Amniotic epithelial cell (primary cell): Measurements from ENCODE around the gene MYO9B.
"Not testable (repeated sequence)": the region's sequence is repeated elsewhere in the genome, so short reads cannot be mapped to it uniquely, and the experiment has no call there.

ENCODE experiments used
- DNase-seq: peaks from one replicate; pipeline ENCODE4 v3.0.0-alpha.2; 2010; ENCODE audit warnings: low read depth

Gene MYO9B

DNA sequence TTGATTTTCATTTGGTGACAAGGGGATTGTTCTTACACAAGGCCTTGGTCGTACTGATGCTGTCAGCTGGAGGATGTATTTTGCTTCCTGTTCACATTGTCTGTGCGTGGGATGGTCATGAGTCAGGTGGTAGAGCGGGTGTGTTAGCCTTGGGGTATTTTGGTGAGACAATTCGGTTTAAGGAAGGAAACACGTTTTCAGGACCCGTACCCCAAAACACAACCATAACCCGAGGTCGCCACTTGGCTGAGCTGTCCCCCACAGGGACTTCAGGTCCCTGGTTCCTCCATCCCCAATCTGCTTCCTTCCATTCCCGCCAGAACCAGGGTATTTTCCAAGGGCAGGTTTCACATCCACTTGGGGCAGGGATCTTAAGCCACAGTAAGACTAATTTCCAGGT, 15.0 kb downstream of the MYO9B start:
- DNase-seq: peak; percentile 66

DNA sequence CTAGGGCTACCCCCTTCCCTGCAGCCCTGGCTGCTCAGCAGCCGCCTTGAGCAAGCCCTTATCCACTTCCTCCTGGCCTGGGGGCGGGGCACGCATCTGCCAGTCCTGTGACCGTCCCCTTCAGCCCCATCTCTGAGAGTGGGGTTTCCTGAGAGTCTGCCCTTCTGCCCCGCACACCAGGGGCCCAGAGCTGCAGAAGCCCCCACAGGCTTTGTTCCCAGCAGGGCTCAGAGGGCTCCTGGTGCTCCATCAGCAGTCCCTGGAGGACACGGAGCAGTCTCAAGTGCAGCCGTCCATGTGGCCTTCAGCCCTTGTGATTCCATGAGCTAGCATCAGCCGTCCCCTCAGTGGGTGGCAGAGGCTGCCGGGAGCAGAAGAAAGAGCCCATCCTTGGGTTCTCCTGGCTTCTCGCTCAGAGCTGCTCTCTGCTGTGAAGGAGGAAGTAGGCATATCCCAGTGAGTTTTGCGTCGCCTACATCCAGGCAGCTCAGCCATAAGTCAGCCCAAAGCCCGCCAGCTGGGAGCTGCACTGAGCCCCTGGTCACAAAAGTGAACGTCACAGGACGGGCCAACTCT, 16.3 kb downstream of the MYO9B start:
- DNase-seq: no peak

DNA sequence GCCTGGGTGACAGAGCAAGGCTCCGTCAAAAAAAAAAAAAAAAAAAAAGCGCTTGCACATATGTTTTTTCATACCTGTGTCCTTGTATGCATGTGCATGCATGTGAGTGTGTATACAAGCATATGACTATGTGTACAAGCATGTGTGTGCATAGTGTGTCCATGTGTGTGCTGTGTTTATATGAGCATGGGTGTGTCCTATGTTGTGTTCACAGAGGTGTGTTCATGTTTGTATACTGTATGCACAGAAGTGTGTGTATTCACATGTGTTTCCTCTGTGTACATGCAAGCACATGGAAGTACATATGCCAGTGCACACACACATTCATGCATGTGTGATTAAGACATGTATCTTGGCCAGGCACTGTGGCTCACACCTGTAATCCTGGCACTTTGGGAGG, 17.1 kb downstream of the MYO9B start:
- no peak for DNase-seq

DNA sequence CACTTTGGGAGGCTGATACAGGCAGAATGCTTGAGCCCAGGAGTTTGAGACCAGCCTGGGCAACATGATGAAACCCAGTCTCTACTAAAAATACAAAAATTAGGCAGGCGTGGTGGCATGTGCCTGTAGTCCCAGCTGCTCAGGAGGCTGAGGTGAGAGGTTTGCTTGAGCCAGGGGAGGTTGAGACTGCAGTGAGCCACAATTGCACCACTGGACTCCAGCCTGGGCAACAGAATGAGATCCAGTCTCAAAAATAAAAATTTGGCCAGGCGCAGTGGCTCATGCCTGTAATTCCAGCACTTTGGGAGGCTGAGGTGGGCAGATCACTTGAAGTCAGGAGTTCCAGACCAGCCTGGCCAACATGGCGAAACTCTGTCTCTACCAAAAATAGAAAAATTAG, 19.1 kb downstream of the MYO9B start:
- DNase-seq: not testable (repeated sequence)

DNA sequence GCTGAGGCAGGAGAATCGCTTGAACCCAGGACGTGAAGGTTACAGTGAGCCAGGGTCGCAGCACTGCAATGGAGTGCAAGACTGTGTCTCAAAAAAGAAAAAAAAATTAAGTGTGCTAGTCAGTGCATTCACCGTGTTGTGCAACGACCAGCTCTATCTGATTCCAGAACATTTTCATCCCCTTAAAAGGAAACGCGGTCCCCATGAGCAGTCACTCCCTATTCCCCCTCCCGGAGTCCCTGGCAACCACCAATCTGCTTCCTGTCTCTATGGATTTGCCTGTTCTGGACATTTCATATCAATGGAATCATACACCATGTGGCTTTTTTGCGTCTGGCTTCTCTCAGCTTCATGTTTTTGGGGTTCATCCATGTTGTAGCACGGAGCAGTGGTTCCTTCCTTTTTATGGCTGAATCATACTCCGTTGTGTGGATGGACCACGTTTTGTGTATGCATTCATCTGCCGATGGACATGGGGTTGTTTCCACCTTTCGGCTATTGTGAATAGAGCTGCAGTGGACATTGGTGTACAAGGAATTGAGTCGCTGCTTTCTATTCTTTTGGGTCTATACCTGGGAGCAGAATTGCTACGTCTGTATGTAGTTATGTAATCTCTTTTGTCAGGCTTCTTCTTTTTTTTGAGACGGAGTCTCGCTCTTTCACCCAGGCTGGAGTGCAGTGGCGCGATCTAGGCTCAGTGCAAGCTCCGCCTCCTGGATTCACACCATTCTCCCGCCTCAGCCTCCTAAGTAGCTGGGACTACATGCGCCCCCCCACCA, 19.8 kb downstream of the MYO9B start:
- peak; percentile 98 for DNase-seq

DNA sequence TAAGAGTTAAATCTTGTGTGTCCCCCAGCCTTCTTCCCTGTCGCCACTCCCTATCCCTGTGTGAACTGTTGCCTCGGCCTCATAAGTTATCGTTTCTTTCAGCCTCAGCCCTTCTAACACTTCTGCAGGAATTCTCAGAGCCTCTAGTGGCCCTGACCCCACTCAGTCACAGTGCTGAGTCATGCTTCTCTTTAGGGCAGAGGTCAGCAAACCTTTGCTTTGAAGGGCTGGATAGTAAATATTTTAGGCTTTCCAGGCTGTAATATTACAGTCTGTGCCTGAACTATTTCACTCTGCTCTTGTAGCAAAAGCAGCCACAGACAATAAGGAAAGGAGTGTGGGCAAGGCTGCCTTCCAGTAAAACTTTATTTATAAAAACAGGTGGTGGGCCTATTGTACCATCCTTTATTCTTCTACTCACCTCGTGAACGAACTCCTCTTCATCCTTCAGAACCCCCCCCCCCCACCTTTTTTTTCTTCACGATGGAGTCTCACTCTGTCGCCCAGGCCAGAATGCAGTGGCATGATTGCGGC, 22.1 kb downstream of the MYO9B start:
- peak; percentile 74 for DNase-seq

DNA sequence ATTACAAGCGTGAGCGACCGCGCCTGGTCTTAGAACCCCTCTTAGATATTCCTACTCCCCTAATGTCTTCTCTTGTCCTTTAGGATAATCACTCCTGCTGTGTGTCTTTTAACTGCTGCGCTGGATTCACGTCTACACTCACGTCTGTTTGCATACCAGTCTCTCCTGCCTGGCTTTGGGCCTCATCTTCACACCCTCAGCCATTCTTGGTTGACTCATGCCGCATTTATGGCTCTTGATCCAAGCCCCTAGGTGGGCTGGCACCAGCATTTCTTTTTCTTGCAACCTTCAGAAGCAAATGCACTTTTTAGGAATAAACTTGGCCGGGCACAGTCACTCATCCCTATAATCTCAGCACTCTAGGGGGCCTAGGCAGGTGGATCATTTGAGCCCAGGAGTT, 22.7 kb downstream of the MYO9B start:
- peak; percentile 71 for DNase-seq

DNA sequence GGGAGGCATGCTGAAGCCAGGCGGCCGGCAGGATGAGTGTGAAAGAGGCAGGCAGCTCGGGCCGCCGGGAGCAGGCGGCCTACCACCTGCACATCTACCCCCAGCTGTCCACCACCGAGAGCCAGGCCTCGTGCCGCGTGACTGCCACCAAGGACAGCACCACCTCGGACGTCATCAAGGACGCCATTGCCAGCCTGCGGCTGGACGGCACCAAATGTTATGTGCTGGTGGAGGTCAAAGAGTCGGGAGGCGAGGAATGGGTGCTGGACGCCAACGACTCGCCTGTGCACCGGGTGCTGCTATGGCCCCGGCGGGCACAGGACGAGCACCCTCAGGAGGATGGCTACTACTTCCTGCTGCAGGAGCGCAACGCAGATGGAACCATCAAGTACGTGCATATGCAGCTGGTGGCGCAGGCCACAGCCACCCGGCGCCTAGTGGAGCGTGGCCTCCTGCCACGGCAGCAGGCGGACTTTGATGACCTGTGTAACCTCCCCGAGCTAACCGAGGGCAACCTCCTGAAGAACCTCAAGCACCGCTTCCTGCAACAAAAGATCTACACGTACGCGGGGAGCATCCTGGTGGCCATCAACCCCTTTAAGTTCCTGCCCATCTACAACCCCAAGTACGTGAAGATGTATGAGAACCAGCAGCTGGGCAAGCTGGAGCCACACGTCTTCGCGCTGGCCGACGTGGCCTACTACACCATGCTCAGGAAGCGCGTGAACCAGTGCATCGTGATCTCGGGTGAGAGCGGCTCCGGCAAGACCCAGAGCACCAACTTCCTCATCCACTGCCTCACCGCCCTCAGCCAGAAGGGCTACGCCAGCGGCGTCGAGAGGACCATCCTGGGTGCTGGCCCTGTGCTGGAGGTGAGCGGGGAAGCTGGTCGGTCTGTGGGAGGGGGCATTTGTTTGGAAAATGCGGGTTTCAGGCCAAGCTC, 26.4 kb downstream of the MYO9B start:
- DNase-seq: no peak

DNA sequence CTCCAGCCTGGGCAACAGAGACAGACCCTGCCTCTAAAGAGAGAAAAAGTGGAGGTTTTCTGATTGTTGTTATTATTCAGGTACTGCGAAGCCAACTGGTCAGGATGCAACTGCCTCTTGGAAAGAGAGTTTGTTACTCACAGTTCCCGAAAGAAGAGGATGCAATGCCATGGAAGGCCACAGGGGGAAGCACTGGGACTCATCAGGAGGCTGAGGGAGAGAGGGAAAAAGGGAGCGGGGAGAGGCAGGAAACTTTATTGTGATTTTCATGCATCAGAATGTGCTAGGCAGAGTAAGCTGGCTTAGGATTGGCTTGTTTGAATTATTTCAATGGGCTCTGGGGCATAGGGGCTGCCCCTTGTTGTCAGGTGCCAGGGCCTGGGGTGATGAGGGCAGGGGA, 27.6 kb downstream of the MYO9B start:
- peak; percentile 60 for DNase-seq

DNA sequence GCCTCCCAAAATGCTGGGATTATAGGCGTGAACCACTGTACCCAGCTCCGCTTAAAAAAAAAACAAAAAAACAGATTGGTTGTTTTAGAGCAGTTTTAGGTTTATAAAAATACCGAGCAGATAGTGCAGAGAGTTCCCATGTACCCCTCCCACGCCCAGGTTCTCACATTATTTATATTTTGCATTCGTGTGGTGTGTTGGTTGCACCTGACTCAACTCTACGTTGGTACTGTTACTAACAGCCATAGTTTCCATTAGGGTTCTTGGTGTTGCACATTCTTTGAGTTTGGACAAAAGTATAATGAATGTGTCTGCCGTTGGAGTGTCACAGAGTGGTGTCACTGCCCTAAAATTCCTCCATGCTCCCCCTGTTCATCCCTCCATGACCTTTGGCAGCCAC, 29.1 kb downstream of the MYO9B start:
- no peak for DNase-seq

DNA sequence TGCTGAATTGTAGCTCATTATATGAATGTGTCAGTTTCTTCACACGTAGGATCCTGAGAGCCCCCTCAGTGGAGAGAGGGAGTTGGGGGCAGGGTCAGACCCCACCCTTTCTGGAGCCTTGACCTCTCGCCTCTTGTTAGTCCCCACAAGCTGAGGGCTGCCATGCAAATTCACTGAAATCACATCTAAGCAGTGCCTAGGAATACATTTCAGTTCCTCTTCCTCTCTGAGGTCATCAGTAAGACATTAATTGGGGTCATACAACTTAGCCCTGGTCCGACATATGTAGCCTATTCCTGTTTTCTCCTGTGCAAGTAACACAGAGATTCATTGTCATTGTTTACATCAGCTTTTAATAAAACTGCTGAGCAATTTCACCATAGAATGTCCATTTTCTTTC, 30.0 kb downstream of the MYO9B start:
- DNase-seq: no peak

DNA sequence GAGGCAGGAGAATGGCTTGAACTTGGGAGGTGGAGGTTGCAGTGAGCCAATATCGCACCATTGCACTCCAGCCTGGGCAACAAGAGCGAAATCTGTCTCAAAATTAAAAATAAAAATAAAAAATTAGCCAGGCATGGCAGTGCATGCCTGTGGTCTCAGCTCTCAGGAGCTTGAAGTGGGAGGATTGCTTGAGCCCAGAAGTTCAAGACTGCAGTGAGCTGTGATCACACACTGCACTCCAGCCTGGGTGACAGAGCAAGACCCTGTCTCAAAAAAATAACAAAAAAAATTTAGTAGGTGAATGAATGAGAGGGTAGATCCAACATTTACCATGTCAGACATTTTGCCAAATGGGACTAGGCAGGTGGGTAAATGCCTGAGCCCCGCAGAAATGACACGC, 31.4 kb downstream of the MYO9B start:
- DNase-seq: not testable (repeated sequence)

DNA sequence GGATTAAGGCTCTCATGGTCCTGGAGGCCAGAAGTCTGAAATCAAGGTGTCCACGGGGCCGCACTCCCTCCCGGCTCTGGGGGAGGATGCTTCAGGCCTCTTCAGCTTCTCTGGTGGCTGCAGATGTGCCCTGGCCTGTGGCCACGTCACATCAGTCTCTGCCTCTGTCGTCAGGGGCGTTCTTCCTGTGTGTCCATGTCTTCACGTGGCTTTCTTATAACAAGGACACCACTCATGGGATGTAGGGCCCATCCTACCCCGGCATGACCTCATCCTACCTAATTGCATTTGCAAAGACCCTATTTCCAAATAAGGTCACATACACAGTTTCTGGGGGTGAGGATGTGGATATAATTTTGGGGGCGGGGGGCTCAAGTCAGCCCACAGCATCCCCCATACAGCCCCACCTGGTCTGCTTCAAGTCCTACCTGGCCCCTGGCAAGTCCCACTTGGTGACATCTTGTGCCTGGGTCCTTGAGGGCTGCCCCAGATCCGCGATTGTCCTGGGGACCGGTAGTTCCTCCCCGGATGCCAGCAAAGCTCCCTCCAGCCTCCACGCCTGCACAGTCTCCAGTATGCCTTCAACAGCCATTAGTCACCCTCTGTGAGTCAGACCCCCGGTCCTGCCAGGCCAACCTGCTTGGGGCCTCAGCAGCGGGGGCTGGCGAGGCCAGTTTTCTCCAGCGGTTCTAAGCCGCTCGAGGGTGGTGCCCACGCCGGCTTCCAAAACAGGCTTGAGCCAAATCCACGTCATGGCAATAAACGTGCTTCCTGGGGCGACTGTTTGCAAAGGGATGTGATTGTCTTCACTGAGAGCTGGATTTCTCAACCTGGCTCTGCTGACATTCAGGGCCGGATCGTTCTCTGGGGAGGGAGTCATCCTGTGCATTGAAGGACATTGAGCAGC, 32.2 kb downstream of the MYO9B start:
- peak; percentile 96 for DNase-seq

DNA sequence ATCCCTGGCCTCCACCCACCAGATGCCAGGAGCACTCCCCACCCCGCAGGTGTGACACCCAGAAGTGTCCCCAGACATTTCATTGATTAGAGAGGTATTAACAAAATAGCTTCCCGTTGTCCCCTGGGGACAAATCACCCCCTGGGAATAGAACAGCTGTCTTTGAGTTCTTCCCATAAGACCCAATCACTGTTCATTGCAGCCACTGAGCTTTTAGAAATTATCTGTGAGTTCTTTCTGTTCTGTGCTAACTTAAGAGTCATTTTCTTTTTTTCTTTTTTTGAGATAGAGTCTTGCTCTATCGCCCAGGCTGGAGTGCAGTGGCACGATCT, 32.8 kb downstream of the MYO9B start:
- no peak for DNase-seq

DNA sequence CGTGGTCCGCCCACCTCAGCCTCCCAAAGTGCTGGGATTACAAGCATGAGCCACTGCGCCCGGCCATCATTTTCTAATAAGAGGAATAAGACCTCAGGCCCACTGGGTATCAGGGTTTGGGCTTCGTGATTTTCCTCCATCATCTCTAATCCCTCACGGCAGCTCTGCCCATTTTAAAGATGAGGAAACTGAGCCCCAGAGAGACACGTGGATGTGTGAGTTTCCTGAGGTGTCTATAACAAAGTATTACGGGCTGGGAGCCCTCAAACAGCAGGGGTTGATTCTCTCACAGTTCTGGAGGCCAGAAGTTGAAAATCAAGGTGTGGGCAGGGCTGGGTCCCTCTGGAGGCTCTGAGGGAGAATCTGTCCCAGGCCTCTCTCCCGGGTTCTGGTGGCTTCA, 33.7 kb downstream of the MYO9B start:
- DNase-seq: no peak

DNA sequence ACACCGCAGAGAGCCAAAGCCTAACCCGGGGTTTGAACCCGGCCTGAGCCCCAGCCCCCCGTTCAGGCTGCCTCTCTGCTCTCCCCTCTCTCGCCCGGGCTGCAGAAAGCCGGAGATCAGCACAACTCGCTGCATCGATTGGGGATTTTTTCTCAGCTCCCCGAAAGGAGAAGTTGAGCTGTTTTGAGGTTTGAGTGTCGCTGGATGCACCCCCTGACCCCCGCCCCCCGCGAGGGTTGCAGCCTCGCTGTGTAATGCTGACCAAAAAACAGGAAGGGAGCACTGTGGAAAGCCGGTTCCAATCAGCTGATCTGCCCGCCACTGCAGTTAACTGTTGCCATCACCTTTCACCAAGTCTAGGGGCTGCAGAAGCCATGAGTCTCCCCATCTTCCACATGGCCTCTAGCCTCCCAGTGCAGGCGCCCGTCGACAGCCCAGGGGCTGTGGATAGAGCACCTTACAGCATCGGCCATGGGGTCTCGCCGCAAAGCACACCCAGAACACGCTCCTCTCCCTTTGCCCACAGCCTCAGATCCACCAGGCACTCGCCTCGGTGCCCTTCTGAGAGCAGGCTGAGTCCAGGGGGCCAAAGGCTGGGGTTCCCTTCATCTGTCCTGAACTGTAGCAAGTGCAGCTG, 34.5 kb downstream of the MYO9B start:
- no peak for DNase-seq

DNA sequence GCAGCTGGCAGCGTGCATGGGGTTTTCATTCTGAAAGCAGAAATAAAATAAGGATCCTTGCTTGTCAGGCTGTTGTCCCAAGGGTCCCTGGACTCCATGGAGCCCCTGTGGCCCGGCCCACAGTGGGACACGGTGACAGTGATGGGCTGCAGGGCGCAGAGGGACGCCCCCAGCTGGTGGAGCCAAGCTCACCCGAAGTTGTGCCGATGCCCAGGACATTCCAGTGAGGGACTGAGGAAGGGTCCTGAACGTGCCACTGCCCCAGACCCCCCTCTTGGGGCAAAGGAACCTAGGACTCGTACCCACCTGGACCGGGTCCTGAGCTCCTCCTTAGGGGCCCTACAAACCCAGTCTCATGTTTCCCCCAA, 35.0 kb downstream of the MYO9B start:
- DNase-seq: no peak

DNA sequence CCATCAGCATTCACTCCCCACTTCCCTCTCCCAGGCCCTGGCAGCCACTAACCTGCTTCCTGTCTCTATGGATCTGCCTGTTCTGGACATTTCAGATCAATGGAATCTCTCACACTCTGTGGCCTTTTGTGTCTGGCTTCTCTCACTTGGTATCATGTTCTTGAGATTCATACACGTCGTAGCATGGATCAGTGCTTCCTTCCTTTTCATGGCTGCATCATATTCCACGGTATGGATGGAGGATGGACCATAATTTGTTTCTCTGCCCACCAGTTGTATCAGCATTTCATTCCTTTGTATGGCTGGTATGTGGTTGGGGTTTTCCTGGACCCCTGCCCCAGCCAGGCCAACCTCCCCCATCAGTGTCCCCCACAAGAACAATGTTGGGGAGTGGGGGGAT, 36.2 kb downstream of the MYO9B start:
- no peak for DNase-seq

DNA sequence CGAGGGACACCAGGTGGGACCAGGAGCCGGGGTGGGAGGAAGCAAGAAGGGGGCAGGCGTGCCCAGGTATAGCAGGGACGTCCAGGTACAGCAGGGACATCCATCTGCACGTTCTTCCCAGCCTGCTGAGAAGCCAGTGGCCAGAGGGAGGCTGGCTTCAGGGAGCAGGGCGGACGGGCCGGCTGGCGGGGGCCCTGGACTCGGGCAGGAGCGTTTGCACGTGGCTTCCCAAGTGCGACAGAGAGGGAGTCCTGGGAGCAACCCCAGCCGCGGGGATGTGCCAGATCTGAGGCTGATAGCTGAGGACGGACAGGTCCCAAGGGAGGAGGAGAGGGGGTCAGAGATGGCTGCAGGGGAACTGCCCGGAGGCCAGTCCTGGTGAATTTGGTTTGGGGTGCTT, 36.7 kb downstream of the MYO9B start:
- no peak for DNase-seq

DNA sequence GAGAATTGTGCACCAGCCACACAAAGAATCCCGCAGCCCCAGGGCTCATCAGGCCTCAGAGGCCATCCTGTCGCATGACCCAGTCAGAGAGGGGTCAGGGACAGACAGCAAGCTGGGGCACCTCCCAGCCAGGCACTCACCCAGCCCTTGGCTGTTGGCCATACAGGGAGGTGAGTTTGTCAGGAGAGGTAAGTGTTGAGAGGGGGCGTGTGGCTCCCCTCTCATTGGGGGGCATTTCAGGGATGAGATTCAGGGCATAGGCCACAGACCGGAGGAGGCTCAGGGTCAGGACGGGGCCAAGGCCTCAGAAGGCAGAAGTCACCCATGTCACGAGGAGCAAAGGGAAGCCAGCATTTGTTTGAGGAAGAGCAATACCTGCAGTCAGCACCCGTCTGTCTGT, 37.1 kb downstream of the MYO9B start:
- no peak for DNase-seq

DNA sequence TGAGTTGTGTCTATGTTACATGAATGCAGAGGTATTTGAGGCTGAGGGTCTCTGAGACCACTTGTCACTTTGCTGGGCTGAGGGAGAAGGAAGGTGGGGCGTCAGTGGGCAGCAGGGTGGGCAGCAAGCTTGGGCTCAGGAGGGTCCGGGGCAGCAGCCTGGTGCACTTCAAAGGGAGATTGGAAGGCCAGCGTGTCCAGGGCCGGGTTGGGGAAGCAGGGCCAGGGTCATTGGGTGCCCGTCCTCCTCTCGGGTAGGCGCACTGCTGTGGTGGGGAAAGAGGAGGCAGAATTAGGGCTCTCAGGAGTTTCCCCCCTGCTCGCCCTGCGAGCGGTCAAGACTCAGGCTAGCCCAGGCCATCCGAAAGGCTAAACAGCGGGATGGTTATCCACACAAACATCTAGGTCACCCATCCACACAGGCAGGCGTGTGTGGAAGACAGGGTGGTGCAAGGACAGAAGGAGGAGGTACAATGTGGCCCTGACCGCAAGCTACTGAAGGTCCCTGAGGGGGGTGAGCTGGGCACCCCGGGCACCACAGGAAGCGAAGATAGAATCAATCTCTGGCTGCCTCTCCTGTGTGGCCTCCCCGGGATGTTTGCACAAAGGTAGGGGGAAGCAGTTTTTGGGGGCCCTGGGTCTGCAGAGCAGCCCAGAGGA, 37.7 kb downstream of the MYO9B start:
- no peak for DNase-seq
